HG03039 (cell line): ENCODE results near the gene EVI5L.

Experiments used
- ATAC-seq: cut with Tn5 transposase; IDR thresholded peaks from one replicate; pipeline ENCODE4 v1.9.1; 2021; ENCODE audit warnings: mild to moderate bottlenecking, moderate library complexity; ENCODE audit not compliant: unreplicated experiment

EVI5L gene

GRCh38 chr19:7859831-7860713, 30.1 kb downstream of the EVI5L start:
- ATAC-seq = no peak

DNA sequence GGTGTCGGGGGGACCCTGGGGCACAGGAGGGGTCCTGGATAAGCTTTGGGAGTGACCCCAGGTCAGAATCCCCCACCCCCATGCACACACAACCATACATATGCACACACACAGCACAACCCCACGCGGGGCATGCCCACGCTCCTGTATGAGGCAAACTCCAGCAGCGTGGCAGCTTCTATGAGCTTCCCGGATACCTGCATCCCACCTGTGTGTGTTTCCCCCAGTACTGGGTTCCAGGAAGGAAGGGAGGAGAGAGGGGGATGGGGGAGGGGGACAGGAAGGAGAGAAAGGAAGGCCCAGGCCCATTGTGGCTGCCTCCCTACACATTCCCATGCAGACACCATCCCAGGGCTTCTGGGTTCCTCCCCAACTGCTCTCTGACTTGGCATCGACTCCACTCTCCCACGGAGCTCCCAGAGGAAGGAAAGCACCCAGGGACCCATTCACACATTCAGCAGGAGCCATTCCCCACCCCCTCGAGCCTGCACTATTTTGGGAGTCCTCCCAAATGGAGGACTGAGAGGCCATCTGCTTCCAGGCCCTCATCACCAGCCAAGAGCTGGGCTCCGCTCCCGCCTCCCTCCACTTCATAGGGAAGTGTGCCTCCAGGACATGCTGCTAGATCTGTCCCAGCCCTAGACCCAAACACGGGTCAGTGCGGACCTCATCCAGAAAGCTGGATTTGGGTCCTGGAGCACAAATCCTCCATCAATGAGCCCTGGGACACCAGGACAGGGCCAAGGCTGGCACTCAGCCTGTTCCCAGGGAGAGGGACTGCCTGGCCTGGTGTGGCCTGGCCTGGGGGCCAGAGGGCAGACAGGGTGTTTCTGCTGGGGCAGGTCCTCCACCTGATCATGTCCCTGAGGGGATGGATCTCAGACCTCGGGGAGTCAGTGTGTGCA, 30.9 kb downstream of the EVI5L start:
- ATAC-seq = no peak

DNA sequence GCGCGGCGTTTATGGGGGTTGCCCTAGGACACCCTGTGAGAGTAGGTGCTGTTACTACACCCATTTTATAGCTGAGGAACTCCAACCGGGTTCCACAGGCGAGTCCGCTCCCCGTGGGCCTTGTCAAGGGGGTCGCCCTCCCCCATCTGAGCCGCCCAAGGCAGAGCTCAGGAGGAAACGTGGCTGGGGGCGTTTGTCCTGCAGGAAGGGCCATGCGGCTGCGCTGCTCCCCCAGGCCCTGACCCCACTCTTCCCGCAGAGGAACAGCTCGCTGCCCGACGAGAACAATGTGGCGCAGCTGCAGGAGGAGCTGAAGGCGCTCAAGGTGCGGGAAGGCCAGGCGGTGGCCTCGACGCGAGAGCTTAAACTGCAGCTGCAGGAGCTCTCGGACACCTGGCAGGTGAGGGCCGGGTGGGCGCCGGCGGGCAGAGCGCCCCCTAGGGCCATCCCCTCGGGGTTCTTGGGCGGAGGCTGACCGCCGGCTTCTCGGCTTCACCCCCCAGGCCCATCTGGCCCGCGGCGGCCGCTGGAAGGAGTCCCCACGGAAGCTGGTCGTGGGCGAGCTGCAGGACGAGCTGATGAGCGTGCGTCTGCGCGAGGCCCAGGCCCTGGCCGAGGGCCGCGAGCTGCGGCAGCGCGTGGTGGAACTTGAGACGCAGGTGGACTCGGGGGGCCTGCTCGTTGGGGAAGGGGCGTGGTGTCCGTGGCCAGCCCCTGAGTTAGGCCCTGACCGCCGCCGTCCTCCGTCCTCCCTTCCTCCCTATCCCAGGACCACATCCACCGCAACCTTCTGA, 31.8 kb downstream of the EVI5L start:
- no peak for ATAC-seq

GRCh38 chr19:7862413-7862951, 32.5 kb downstream of the EVI5L start:
- no peak for ATAC-seq

DNA sequence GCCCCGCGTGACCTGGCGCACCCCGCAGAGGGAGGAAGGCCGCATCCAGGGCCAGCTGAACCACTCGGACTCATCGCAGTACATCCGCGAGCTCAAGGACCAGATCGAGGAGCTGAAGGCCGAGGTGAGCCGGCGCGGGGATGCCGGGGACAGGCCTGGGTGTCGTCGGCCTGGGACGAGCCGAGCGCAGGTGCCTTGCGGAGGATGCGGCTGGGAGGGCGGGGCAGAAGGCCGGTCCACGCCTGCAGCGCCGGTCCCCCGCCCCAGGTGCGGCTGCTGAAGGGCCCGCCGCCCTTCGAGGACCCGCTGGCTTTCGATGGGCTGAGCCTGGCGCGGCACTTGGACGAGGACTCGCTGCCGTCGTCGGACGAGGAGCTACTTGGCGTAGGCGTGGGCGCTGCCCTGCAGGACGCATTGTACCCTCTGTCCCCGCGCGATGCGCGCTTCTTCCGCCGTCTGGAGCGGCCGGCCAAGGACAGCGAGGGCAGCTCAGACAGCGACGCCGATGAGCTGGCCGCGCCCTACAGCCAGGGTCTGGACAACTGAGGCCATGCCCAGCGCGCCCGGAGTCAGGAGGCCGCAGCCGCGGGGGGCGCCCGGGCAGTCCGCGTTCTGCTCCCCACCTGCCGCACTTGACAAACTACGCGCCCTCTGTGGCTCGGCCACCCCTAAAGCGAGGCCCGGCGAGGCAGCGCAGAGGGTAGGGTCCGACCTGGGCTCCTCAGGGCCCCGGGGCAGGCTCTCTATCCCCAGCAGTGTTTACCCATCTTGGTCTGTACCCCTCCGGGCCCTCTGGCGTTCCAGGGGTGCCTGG, 33.3 kb downstream of the EVI5L start:
- no peak for ATAC-seq

DNA sequence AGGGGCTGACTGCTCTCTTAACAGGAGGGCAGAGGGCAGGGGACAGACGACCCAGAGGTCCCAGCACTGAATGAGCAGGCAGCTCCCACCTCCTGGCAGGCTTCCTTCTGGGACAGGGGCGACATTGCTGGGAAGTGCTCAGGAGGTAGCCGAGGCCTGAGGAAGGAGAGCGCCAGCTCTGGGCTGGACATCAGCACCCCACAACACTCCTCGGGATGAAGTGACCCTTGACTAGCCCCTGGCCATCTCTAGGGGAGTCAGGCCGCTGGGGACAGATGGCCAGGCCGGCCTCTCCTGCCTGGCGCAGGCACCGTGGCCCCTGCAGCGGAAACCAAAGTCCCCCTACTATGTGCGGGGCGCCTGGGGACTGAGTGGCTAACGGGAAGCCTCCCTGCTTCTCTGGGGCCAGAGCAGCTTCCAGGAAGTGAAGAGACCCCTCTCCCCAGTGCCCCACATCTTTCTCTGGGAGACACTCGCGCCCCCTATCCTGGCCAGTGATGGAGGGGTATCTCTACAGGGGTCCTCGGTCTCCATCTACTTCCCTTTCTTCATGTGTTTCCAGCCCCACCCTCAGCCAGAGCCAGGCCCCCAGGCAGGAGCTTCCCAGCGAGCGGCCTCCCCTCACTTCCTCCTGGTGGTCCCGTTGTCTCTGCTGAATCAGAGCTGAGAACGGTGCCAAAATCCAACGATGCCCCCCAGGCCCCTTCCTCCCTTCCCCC, 34.1 kb downstream of the EVI5L start:
- ATAC-seq = no peak

GRCh38 chr19:7864690-7865074, 34.7 kb downstream of the EVI5L start:
- no peak for ATAC-seq

DNA sequence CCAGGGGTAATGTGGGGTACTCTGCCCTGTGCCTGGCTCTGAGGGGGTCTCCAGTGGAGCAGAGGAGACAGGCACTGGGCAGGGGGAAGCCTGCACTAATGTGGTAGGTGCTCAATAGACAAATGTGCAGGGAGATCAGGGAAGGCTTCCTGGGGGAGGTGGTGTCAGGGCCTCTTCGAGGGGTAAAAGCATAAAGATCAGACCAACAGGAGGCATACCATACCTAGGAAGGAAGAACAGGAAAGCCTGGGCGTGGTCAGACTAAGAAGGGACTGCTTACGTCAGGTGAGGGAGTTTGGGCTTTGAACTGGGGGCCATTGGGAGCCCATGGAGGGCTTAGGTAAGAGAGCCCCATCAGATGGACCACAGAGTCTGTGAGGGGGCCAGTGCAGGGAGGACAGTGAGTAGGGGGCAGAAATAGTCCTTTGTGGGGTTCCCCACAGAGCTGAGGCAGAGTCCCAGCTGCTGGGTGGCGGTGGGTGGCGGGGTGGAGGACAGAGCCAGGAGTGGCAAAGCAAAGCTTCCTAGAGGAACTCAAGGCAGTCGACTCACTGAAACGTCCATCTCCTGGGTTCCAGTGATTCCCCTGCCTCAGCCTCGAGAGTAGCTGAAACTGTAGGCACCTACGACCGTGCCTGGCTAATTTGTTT, 35.4 kb downstream of the EVI5L start:
- no peak for ATAC-seq

GRCh38 chr19:7866399-7867091, 36.5 kb downstream of the EVI5L start:
- ATAC-seq = no peak

GRCh38 chr19:7867092-7867844, 37.2 kb downstream of the EVI5L start:
- no peak for ATAC-seq

- ATAC-seq = no peak
Observed at GRCh38 chr19:7868326-7868670, 38.3 kb downstream of the EVI5L start.

DNA sequence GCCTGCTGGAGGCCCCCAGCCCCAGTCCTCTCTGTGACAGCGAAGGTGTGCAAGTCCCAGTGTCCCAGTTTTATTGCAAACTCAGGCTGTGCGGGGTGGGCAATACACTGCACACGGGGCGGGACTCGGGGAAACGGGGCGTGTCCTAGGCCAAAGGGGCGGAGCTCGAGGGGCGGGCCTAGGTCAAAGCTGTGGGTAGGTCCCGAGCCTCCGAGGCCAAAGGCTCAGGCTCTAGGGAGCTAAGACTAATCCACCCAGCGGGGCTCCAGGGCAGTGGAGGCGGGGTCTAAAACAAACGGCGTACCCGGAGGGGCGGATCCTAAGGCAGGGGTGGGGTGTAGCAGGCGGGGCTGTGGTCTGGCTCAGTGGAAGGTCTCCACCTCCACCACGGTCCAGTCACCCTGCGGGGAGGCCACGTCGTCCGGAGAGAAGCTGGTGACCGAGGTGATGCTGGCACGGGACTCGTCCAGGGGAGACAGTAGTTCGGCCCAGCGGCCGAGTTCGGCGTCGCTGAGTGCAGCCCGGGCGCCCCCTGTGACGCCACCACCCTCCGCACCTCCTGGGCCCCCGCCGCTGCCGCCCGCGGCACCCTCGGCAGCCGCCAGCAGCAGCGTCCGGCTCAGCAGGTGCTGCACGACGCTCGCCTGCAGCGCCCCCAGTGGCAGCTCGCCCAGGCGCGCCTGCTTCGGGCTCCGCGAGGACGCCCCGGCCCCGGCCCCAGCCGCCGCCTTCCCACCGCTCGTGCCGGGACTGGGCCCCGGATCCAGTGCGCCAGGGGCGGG, 38.8 kb downstream of the EVI5L start:
- peak; percentile 45 for ATAC-seq

- ATAC-seq = peak; percentile 54
Observed at GRCh38 chr19:7869453-7869909, 39.5 kb downstream of the EVI5L start.

GRCh38 chr19:7869910-7870511, 40.0 kb downstream of the EVI5L start:
- ATAC-seq = peak; percentile 4

DNA sequence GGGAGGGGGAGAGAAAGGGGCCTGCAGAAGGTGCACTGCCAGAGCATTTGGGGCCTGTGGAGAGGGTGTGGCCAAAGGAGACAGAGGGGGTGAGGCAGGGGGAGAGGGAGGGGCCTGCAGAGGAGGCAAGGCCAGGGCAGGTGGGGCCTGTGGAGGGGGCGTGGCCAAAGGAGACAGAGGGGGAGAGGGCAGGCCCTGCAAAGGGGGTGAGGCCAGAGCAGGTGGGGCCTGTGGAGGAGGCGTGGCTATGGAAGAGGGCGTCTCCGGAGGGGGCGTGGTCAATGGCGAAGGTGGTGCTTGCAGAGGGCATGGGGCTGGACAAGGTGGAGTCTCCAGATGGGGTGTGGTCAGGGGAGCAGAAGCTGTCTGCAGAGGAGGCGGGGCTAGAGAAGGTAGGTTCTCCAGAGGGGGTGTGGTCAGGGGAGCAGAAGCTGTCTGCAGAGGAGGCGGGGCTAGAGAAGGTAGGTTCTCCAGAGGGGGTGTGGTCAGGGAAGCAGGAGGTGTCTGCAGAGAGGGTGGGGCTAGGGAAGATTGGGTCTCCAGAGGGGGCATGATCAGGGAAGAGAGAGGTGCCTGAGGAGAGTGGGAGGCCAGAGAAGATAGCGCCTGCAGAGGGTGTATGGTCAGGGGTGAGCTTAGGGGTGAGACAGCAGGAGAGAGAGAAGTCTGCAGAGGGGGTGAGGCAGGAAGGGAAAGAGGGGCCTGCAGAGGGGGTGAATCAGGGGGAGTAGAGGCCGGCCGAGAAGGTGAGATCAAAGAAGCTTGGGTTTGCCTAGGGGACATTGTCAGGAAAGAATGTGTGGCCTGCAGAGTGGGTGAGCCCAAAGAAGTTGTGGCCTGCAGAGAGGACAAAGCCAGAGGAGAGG, 40.8 kb downstream of the EVI5L start:
- ATAC-seq = no peak
